ENCODE results near the gene ZNF83.
A peak's percentile ranks its signal among the peaks of the same experiment; 100 is the strongest.
"Not testable (repeated sequence)": the region's sequence is repeated elsewhere in the genome, so short reads cannot be mapped to it uniquely, and the experiment has no call there.

The ZNF83 gene

GRCh38 chr19:52637718-52638585 is at the start of gene ZNF83:
TSS of gene ZNF83 (minus strand) at chr19:52638355.
- peak; percentile 75 for DNase-seq (ENCODE audit: low read depth)

DNA sequence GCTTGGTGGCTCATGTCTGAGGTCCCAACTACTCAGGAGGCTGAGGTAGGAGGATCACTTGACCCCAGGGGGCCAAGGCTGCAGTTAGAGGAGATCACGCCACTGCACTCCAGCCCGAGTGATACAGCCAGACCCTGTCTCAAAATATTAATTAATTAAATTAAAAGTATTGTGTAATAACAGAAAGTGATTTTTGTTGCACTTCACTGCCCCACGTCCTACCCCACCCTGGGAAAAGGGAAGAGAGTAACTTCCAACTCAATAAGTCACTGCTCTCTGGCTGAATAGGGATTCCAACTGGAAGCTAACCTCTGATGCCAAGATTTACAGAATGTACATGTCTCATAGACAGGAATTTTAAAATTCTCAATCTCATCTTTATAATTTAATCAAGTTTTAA is 49.5 kb upstream of the ZNF83 start:
- no peak for DNase-seq (ENCODE audit: low read depth)

- no peak for DNase-seq (ENCODE audit: low read depth)
These were observed 47.7 kb upstream of the ZNF83 start for GRCh38 chr19:52685811-52686210.

DNA sequence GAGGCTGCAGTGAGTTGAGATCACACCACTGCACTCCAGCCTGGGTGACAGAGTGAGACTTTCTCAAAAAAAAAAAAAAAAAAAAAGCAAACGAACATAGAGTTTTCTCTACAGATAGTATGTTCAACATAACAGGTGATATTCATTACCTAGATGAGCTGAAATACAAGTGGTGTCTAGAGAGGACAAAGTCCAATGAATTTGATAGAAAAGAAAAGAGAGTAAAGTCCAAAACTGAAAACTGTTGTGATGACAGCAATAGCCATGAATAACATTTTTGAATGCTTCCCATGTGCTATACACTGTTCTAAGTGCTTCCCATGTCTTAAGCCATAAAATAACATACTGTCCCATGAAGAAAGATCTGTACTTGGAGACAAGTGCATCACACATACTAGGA is 43.1 kb upstream of the ZNF83 start:
- not testable (repeated sequence) for DNase-seq (ENCODE audit: low read depth)

DNA sequence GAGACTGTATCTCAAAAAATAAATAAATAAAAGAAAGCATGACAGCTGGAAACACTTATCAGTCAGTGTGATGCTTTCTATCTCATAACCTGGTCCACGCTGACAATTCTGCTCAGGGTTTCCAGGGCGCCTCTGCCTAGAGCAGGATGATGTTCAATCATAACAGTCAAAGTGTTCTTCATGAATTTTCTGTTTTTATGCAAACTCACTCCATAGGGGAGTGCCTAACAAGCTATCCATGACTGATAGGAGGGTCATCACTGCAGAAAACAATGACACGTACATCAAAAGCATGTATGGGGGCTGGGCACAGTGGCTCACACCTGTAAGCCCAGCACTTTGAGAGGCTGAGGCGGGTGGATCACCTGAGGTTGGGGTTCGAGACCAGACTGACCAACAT is 41.4 kb upstream of the ZNF83 start:
- no peak for DNase-seq (ENCODE audit: low read depth)

- not testable (repeated sequence) for DNase-seq (ENCODE audit: low read depth)
These were observed 37.1 kb upstream of the ZNF83 start for GRCh38 chr19:52675239-52675638.

DNA sequence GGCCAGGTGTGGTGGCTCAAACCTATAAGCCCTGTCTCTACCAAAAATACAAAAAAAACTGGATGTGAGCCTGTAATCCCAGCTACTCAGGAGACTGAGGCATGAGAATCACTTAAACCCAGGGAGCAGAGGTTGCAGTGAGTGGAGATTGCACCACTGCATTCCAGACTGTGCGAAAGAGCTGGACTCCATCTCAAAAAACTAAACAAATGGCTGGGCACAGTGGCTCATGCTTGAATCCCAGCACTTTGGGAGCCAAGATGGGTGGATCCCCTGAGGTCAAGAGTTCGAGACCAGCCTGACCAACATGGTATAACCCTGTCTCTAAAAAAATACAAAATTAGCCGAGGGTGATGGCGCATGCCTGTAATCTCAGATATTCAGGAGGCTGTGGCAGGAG is 34.9 kb upstream of the ZNF83 start:
- no peak for DNase-seq (ENCODE audit: low read depth)

DNA sequence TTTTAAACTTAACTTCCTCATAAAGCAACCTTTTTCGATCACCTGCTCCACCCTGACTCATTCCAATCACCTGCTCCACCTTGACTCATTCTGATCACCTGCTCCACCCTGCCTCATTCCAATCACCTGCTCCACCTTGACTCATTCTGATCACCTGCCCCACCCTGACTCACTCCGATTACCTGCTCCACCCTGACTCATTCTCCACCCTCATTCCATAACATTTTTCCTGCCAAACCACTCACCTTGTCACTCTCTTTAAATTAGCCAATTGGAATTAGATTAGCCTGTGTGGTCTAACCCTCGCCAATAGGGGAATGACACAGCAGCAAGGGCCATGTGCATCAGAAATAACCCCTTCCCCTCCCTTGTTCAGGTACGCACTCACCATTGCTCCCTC is 31.9 kb upstream of the ZNF83 start:
- no peak for DNase-seq (ENCODE audit: low read depth)

- DNase-seq (ENCODE audit: low read depth), result no peak
These were observed 31.4 kb upstream of the ZNF83 start for GRCh38 chr19:52669586-52669985.

DNA sequence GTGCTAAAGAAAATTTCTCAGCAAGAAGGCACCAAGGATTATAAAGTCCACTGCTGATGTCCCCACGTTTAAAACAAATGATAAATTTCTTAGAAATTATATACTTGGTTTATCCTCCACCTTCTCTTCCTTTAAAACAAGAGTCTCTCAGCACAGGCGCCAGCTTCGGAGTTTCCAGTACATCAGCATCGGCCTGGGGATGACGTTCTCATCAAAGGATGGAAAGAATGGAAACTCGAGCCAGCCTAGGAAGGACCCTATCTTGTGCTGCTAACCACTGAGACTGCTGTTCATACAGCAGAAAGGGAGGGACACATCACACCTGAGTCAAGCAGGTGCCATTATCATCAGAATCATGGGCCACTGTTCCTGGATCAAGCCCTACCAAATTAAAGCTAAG is 29.8 kb upstream of the ZNF83 start:
- no peak for DNase-seq (ENCODE audit: low read depth)

DNA sequence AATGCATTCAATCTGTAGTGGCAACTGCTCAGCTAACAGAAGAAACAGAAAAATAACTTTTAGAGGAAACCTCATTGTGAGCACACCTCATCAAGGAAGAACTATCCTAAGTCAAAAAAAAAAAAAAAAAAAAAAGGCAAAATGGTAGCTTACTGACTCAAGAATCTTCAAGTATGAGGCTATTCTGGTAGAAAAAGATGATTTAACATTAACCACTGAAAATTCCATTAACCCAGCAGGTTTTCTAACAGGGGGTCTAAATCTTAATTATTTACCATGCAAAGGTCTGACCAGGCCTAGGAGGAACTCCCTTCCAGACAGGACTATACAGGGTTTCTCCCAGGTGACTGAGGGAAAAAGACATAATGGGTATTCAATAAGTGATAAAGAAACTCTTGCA is 28.4 kb upstream of the ZNF83 start:
- no peak for DNase-seq (ENCODE audit: low read depth)

DNA sequence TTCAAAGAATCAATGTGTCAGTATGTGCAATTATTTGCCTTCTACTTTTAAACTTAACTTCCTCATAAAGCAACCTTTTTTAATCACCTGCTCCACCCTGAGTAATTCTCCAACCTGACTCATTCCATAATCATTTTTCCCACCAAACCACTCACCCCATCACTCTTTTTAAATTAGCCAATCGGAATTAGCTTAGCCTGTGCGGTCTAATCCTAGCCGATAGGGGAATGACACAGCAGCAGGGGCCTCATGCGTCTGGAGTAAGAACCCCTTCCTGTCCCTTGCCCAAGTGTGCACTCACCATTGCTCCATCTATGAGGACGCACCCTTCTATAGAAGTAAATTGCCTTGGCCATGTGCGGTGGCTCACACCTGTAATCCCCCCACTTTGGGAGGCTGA is 27.4 kb upstream of the ZNF83 start:
- DNase-seq (ENCODE audit: low read depth), result peak; percentile 43

GRCh38 chr19:52665027-52665426 is 26.9 kb upstream of the ZNF83 start:
- DNase-seq (ENCODE audit: low read depth), result no peak

DNA sequence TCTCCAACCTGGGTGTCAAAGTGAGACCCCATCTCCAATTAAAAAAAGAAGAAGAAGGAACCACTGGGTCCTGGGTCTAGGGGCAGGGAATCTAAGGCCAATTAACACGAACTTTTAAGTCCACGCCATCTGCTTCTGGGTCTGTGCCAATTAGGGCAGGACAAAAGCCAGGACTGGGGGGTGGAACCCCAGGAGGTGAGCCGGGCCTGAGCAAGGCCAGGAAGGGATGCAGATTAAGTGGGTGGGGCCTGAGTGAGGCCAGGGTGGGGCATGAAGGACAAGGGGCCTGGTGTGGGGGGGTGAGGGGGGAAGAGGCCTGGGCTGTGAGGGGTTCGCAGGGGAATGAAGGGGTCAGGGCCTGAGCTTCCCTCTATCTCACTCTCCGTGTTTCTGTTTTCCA is 26.3 kb upstream of the ZNF83 start:
- DNase-seq (ENCODE audit: low read depth), result no peak

DNA sequence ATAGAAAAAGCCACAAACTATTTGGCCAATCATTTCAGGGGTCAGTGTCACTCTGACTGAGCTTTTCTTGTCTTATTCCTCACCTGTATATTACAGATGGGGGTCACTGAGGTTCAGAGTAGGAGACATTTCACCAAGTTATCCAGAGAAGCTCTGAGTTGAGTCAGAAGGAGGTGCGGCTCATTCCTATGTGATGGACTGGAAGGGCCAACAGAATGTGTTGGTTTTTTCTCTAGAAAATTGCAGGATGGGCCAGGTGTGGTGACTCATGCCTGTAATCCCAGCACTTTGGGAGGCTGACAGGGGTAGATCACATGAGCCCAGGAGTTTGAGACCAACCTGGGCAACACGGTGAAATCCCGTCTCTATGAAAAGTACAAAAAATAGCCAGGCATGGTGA is 24.5 kb upstream of the ZNF83 start:
- no peak for DNase-seq (ENCODE audit: low read depth)

GRCh38 chr19:52660981-52661380 is 22.8 kb upstream of the ZNF83 start:
- no peak for DNase-seq (ENCODE audit: low read depth)

DNA sequence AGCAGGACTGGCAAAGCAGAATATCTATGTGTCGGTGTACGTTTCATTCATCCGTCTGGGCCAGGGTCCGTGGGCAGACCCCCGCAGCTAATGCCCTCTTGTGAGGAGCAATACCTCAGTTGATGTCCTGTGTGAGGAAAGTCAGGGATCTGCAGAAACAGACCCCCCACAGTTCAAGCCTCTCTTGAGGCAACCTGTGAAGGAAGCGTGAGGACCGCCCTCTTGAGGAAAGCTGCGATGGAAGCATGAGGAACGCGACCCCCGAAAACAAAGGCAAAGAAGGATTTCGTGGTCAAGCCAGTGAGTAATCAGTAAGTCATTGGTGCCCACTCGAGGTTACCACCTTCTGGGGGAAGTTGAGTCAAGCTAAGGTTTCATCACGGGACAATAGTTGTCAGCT is 20.9 kb upstream of the ZNF83 start:
- DNase-seq (ENCODE audit: low read depth), result no peak

GRCh38 chr19:52658595-52658994 is 20.4 kb upstream of the ZNF83 start:
- DNase-seq (ENCODE audit: low read depth), result no peak

GRCh38 chr19:52653161-52653560 is 15.0 kb upstream of the ZNF83 start:
- DNase-seq (ENCODE audit: low read depth), result no peak

GRCh38 chr19:52651956-52652355 is 13.8 kb upstream of the ZNF83 start:
- DNase-seq (ENCODE audit: low read depth), result no peak

DNA sequence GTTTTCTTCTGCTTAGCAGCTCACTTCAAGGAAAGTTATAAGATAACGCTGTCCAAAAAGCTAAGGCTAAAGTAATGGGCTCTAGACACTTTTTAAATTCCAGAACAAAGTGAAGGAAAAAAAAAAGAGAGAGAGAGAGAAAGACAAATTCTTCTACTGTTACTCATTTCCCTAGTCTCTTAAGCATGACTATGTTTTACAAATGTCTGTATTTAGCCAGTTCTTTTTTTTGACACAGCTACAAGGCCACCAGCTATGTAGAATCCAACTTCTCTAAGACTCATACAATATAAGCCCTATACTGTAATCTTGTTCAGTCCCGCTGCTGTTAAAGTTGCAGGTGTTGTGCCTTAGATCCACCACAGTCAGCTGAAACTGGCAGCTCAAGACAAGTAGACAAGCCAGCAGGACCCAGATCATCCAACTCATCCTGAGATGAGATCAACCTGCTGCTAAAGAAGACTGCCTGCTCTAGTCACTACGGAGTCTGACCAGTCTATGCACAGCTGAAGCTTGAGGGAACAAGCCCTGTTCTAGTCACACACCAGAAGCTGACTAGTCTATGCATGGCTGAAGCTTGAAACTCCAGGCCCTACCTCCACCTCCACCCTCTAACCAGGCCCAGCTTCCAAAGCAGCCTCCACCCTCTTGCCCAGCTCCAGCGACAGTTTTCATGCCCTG is 10.3 kb upstream of the ZNF83 start:
- DNase-seq (ENCODE audit: low read depth), result peak; percentile 32

GRCh38 chr19:52646571-52647217 is 8.5 kb upstream of the ZNF83 start:
- no peak for DNase-seq (ENCODE audit: low read depth)

DNA sequence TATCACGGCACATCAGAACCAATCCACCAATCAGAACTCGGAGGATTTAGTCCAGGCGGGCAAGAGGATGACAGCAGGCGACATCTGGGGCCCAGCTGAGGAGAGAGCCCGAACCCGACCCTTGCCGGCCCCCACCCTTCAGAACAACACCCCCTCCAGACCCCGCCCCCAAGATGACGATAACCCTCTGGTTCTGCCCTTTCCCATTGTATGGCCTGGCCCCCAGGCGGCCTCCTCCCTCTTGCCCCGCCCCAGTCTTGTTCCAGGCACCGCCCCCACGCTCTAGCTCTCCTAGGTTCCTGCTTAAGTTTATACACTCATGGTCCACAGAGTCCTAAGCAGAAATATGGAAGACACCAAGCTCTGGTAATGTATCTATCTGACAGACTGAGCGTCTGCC is 2.8 kb upstream of the ZNF83 start:
- DNase-seq (ENCODE audit: low read depth), result no peak
